Measurements from ENCODE around the gene DDX25.
A peak's percentile ranks its signal among the peaks of the same experiment; 100 is the strongest.

Gene DDX25

DNA sequence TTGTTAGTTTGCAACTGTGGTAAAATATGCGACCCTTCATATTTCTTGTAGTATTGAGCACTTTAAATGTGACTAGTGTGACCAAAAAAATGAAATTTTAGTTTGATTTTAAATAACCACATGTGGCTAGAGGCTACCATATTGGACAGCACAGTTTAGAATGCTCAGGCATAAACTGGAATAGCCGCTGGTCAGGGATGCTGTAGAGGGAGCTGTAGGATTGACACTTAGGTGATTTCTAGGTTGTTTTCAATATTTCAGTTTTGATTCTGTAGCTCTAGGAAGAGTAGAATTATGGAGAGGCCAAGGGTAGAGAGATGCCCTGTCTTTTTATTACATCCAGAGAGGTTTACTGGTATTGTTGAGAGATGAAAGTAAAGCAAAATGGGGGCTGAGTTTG lies 30.7 kb downstream of the DDX25 start:
- TF ChIP-seq, protein P1, sequence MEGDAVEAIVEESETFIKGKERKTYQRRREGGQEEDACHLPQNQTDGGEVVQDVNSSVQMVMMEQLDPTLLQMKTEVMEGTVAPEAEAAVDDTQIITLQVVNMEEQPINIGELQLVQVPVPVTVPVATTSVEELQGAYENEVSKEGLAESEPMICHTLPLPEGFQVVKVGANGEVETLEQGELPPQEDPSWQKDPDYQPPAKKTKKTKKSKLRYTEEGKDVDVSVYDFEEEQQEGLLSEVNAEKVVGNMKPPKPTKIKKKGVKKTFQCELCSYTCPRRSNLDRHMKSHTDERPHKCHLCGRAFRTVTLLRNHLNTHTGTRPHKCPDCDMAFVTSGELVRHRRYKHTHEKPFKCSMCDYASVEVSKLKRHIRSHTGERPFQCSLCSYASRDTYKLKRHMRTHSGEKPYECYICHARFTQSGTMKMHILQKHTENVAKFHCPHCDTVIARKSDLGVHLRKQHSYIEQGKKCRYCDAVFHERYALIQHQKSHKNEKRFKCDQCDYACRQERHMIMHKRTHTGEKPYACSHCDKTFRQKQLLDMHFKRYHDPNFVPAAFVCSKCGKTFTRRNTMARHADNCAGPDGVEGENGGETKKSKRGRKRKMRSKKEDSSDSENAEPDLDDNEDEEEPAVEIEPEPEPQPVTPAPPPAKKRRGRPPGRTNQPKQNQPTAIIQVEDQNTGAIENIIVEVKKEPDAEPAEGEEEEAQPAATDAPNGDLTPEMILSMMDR (IDR thresholded peaks at IDR 0.05): no peak

DNA sequence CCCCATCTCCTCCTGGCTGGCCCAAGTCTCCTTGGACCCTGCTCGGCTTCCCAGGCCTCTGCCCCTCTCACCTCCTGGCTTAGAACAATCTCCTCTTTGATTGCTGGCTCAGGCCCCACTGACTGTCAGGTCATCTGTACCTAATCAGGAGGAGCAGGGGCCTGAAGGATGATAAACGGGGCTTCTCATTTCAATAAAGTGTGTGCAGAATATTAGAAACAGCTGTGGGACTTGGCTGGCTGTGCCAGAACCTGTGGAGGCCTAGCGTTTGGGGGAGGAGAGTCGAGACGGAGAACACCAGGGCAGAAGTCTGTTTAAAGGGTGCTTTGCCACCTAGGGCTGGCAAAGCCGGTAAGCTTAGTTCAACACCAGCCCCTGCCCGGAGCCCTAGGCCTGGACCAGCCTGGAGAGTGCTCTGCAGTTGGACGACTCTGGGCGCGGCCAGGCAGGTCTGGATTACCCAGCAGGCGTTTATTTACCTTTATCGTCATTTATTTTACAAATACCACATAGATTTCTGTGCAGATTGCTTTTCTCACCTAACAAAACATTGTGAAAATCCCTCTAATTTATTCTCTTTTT lies 31.4 kb downstream of the DDX25 start:
- TF ChIP-seq, protein P1 (IDR thresholded peaks at IDR 0.05): no peak

DNA sequence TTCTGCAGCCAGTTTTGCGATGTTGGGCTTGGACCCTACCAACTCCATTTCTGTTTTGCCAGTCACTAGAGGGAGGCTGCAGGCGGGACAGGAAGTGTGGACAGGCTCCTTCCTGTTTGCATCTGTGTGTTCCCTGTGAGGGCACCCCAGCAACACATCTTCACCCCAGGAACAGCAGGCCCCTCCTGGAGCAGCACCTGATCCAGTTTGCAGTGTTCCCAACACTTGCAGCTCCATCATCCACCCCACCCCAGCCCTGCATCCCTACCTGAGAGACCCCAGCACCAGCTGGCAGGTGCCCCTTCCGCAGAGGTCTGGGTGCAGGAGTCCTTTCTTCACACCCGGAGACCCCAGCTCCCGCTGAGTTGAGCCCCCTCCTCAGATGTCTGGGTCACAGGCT lies 34.1 kb downstream of the DDX25 start:
- TF ChIP-seq, protein P1 (IDR thresholded peaks at IDR 0.05): no peak

GRCh38 chr11:125939081-125939521 lies 34.8 kb downstream of the DDX25 start:
- TF ChIP-seq, protein P1 (IDR thresholded peaks at IDR 0.05): no peak

DNA sequence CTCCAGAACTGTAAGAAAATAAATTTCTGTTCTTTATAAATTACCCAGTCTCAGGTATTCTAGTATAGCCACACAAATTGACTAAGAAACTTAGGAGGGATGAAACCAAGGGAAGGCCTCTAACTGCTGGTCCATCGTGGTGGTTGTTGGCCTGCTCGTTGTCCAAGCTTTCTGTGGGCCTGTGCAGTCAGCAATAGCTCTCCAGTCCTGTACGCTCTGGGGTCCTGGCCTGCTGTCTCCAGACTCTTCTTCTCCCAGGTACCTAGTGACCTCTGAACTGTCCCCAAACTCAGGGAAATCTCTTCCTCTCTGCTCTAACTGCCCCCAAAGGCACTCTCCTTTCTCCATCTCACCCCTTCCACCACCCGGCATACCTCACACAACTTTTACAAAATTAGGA lies 35.8 kb downstream of the DDX25 start:
- TF ChIP-seq, protein P1 (IDR thresholded peaks at IDR 0.05): no peak

GRCh38 chr11:125941267-125941618 lies 36.9 kb downstream of the DDX25 start:
- TF ChIP-seq, protein P1 (IDR thresholded peaks at IDR 0.05): no peak

- TF ChIP-seq, protein P1 (IDR thresholded peaks at IDR 0.05): peak; percentile 87
Observed at GRCh38 chr11:125941619-125942611, 37.6 kb downstream of the DDX25 start.

All from LNCAP (cell line).